OCI-LY7 (cell line): ENCODE measurements around the gene GPC1.

Experiments
- CTCF ChIP-seq: fragments of 200-600 bp; sonication (generic); conservative IDR thresholded peaks from 2 replicates; pipeline ENCODE4 v1.5.1; 2014; ENCODE audit warnings: mild to moderate bottlenecking, antibody characterized with exemption, low read length, moderate library complexity, mixed read lengths
- EZH2phosphoT487 ChIP-seq: fragments of 200-600 bp; sonication (generic); IDR thresholded peaks from 2 replicates; pipeline ENCODE4 v1.6.1; 2018; ENCODE audit warnings: low read depth, borderline replicate concordance, mild to moderate bottlenecking, mixed run types, antibody characterized with exemption, low read length, moderate library complexity, mixed read lengths

DNA sequence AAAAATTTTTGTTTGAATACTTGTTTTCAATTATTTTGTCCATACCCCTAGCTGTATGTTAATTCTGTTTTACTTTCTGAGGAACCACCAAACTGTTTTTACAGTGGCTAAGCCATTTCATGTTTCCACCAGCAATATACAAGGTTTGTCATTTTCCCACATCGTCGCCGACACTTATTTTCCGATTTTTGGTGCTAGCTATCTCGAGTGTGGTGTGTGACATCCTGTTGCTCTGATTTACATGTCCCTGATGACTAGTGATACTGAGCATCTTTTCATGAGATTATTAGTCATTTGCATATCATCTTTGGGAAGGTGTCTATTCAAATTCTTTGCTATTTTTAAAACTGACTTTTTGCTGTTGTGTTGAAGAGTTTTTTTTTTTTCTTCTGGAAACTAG is 7.2 kb upstream of the GPC1 start:
- TF ChIP-seq CTCF (no peak), EZH2phosphoT487 (no peak)
